Esophagus muscularis mucosa (tissue), 4 donors: ENCODE measurements around the gene CYREN. TPM values are rescaled to one million over a fixed set of nuclear protein-coding genes. Genes with fewer than 3 reads are reported as not detected.

ENCODE experiments used
- DNase-seq: peaks from one replicate; pipeline ENCODE4 v3.0.0-alpha.2; 2017; ENCODE audit errors: extremely low spot score
- H3K27ac ChIP-seq, 4 donors: fragments of 200-600 bp; sonication (generic); replicated peaks in 1 of 4; 1 replicate in 3 of 4; 2 replicates in 1 of 4; pipeline ENCODE4 v1.5.1; 2016 to 2019; ENCODE audit warnings: mild to moderate bottlenecking in 1 of 4
- H3K27me3 ChIP-seq, 4 donors: fragments of 200-600 bp; sonication (generic); one replicate each; pipeline versions ENCODE4 v1.5.1 to v1.6.0; 2016 to 2019
- H3K36me3 ChIP-seq, 4 donors: fragments of 200-600 bp; sonication (generic); one replicate each; pipeline ENCODE4 v1.5.1; 2016 to 2019
- H3K4me1 ChIP-seq, 4 donors: fragments of 200-600 bp; sonication (generic); one replicate each; pipeline ENCODE4 v1.5.1; 2016 to 2019
- H3K4me3 ChIP-seq, 4 donors: fragments of 200-600 bp; sonication (generic); 1 replicate in 2 of 4; 2 replicates in 2 of 4; pipeline ENCODE4 v1.5.1; 2016 to 2019; ENCODE audit warnings: mild to moderate bottlenecking in 4 of 4, moderate library complexity in 1 of 4
- H3K9me3 ChIP-seq, 4 donors: fragments of 200-600 bp; sonication (generic); 1 replicate in 3 of 4; 2 replicates in 1 of 4; pipeline ENCODE4 v1.5.1; 2016 to 2019
- EP300 ChIP-seq: sonication (generic); formaldehyde crosslinking; IDR thresholded peaks from one replicate; pipeline ENCODE4 v1.6.1; 2017; ENCODE audit warnings: antibody characterized with exemption
- POLR2A ChIP-seq: fragments of 450-650 bp; IDR thresholded peaks from one replicate; pipeline ENCODE4 v1.6.1; 2017; ENCODE audit warnings: antibody characterized with exemption, moderate library complexity, mild to moderate bottlenecking, low read depth
- POLR2AphosphoS5 ChIP-seq, 2 donors: sonication (generic); formaldehyde crosslinking; IDR thresholded peaks; one replicate each; pipeline ENCODE4 v1.6.1; 2017; ENCODE audit warnings: antibody characterized with exemption in 2 of 2
- WGBS: methylation state at CpG from one replicate; pipeline ENCODE4 v1.1.5; 2018; 5-methylcytosine and 5-hydroxymethylcytosine counted together
- intact Hi-C: fragments of 100-400 bp; cut with DNase I; formaldehyde crosslinking; loops from one replicate; pipeline ENCODE4 v1.15.1; 2023
- total RNA-seq, 4 donors: library from RNA; depleted of rRNA; stranded (reverse); fragments of >200 nt; gene quantifications; one replicate each; pipeline versions ENCODE4 v1.1.0 to v1.2.1, GENCODE V29; 2016
- TF ChIP-seq, protein P1 (sequence below), 3 experiments: fragments of 200-600 bp in 2 of 3; fragments of 450-650 bp in 1 of 3; sonication (generic) in 2 of 3; IDR thresholded peaks; one replicate each; pipeline ENCODE4 v1.5.1; 2017 to 2019; ENCODE audit warnings: antibody characterized with exemption in 3 of 3, mild to moderate bottlenecking in 2 of 3, moderate library complexity in 1 of 3

CYREN gene
- total RNA-seq, 4 donors from 2014 or later: 30.8 to 51.7 (median 40.2) TPM

DNA sequence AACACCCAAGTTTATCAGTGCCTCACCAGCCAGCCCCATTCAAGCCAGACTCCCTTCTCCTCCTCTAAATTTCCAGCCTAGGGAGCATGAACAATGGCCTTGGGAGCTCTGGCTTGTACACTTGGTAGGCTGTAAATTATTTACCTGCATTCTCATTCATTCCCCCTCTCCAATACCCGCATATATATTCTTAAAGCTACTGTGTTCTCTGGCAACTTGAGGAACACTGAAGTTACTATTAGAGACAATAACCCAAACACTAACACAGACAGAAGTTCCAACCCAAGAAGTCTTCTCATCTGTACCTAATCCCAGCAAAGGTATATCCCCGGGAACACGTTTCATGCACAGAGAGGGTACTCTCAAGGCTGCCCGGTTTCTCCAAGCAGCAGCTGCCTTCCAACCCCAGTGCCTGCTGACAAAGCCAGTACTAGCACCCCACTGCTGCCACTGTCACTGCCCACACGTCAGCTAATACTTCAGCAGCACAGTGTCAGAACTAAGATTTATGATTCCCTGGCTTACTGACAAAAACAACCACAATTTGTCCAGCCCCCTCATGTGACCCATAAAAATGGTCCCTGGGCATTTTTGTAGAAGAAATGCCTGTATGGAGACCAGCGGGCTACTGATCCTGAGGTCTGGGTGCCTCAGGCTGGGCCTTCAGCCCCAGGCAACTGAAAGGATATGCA is 37.7 kb upstream of the CYREN start:
- no peak for TF ChIP-seq POLR2AphosphoS5 (IDR thresholded peaks at IDR 0.05)
- TF ChIP-seq, protein P1, sequence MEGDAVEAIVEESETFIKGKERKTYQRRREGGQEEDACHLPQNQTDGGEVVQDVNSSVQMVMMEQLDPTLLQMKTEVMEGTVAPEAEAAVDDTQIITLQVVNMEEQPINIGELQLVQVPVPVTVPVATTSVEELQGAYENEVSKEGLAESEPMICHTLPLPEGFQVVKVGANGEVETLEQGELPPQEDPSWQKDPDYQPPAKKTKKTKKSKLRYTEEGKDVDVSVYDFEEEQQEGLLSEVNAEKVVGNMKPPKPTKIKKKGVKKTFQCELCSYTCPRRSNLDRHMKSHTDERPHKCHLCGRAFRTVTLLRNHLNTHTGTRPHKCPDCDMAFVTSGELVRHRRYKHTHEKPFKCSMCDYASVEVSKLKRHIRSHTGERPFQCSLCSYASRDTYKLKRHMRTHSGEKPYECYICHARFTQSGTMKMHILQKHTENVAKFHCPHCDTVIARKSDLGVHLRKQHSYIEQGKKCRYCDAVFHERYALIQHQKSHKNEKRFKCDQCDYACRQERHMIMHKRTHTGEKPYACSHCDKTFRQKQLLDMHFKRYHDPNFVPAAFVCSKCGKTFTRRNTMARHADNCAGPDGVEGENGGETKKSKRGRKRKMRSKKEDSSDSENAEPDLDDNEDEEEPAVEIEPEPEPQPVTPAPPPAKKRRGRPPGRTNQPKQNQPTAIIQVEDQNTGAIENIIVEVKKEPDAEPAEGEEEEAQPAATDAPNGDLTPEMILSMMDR (IDR thresholded peaks at IDR 0.05): no peak
- TF ChIP-seq EP300: no peak
- TF ChIP-seq POLR2A: no peak
- Histone ChIP-seq H3K36me3 (peaks cover 0 to 35% (median 26%) of the 10 kb centered on the region in 4 donors), H3K27me3 (no peaks in the 10 kb centered on the region), H3K27ac (peak overlapping the region in 1 of 4 donors; percentile 26), H3K4me3 (no peak overlapping the region), H3K9me3 (no peaks in the 10 kb centered on the region), H3K4me1 (peaks cover 8 to 70% (median 56%) of the 10 kb centered on the region in 4 donors)
- no peak for DNase-seq
- intact Hi-C loops: no loop called here
- WGBS: 85% methylated on average over 5 of the region's 6 CpGs

DNA sequence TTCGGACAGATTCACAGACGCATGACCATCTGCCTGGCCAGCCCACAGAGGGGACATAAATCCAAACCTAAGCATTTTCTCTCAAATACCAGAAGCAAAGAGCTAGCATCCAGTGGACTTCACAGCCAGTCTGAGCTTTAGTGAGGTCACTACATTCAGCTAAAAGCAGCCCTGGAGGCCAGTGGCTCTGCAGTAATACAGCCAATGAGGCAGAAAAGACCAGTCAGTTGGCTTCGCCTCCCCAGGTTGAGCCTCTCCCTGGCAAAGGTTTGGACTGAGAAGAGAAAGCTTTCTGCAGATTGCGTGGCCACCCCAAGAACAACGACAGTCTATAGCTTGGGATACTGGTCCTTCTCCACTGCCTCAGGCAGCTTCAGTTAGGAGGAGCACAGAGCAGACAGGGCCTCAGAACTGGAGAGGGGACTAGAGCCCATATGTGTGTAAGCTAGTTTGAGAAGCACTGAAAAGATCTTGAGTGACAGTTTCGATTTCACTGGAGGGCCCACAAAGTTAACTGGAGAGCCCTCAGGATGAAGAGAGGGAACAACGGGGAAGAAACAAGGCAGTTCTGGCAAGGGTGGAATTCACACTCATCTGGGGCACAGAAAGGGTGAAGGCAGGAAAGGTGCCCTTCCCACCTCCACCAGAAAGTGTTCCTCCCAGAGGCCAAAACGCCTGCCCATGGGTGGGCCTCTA is 37.0 kb upstream of the CYREN start:
- H3K4me1 ChIP-seq: peaks cover 8 to 74% (median 60%) of the 10 kb centered on the region in 4 donors
- intact Hi-C loops: no loop called here
- H3K27ac ChIP-seq: no peak overlapping the region

DNA sequence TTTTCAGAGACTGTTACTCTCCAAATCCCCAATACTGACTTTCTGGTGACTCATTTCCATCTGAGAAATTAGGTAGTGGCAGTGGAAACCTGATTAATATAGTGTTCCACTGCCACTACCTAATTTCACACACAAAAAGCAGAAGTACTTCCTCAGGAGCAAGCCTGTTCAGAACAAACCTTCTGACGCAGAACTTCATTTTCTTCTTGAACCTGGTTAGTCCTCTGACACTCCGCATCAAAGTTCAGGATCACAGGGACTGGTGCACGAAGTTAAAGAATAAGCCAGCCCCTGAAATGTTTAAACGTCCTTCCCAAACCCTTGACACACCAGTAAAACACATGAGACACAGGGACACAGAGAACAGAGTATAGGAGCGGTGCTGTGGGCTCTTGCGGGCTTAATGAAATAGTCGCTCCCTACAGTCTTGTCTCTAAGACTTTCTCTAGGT is 36.5 kb upstream of the CYREN start:
- H3K9me3 ChIP-seq: no peaks in the 10 kb centered on the region
- H3K4me3 ChIP-seq: no peak overlapping the region
- no peak overlapping the region for H3K27ac ChIP-seq
- DNase-seq: no peak
- H3K4me1 ChIP-seq: peaks cover 8 to 74% (median 58%) of the 10 kb centered on the region in 4 donors
- intact Hi-C loops: no loop called here
- TF ChIP-seq, protein P1 (IDR thresholded peaks at IDR 0.05): no peak
- TF ChIP-seq POLR2AphosphoS5 (IDR thresholded peaks at IDR 0.05) (no peak), POLR2A (no peak), EP300 (no peak)
- 76% methylated on average over 7 of the region's 7 CpGs for WGBS
- peaks cover 0 to 46% (median 33%) of the 10 kb centered on the region in 4 donors for H3K36me3 ChIP-seq
- H3K27me3 ChIP-seq: no peaks in the 10 kb centered on the region

More for the DNA sequence above, 37.0 kb upstream of the CYREN start:
- Histone ChIP-seq H3K27me3 (no peaks in the 10 kb centered on the region), H3K9me3 (no peaks in the 10 kb centered on the region), H3K4me3 (no peak overlapping the region), H3K36me3 (peaks cover 0 to 41% (median 32%) of the 10 kb centered on the region in 4 donors)
- TF ChIP-seq, protein P1 (IDR thresholded peaks at IDR 0.05): no peak
- TF ChIP-seq EP300 (no peak), POLR2A (no peak), POLR2AphosphoS5 (IDR thresholded peaks at IDR 0.05) (no peak)
- DNase-seq: no peak
- 80% methylated on average over 8 of the region's 8 CpGs for WGBS

DNA sequence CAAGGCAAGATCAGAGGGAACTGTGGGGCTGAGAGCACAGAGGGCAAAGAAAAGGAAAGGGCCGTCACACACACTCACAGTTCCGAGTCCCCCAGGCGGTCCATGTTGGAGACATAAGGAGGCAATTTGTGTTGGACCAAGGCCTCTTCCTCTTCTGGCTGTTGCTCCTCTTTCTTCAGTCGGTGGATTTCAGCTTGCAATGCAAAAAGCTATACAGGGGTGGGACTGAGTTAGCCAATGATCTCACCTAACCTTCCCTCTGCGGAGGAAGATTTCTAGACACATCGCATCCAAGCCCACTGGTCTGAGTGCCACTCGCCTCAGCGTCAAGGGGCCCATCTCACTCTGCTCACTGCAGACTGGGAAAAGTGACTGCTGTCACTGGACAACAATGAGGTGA is 35.3 kb upstream of the CYREN start:
- Histone ChIP-seq H3K36me3 (peaks cover 0 to 57% (median 42%) of the 10 kb centered on the region in 4 donors), H3K4me3 (no peak overlapping the region), H3K27me3 (no peaks in the 10 kb centered on the region), H3K9me3 (no peaks in the 10 kb centered on the region), H3K27ac (peak overlapping the region in 1 of 4 donors; percentile 46), H3K4me1 (peaks cover 12 to 76% (median 62%) of the 10 kb centered on the region in 4 donors)
- WGBS: 96% methylated on average over 8 of the region's 8 CpGs
- no peak for DNase-seq
- intact Hi-C loops: no loop called here
- TF ChIP-seq POLR2A: no peak
- TF ChIP-seq POLR2AphosphoS5 (IDR thresholded peaks at IDR 0.05): no peak
- TF ChIP-seq EP300: no peak
- TF ChIP-seq, protein P1 (IDR thresholded peaks at IDR 0.05): no peak
